ENCODE data around the gene TPGS1. TPM values are rescaled to one million over a fixed set of nuclear protein-coding genes. Genes with fewer than 3 reads are reported as not detected.
"Not testable (repeated sequence)": the region's sequence is repeated elsewhere in the genome, so short reads cannot be mapped to it uniquely, and the experiment has no call there.

Gene TPGS1
- total and polyA plus RNA-seq, 10 donors: 9.8 to 24.4 (median 19.5) TPM

DNA sequence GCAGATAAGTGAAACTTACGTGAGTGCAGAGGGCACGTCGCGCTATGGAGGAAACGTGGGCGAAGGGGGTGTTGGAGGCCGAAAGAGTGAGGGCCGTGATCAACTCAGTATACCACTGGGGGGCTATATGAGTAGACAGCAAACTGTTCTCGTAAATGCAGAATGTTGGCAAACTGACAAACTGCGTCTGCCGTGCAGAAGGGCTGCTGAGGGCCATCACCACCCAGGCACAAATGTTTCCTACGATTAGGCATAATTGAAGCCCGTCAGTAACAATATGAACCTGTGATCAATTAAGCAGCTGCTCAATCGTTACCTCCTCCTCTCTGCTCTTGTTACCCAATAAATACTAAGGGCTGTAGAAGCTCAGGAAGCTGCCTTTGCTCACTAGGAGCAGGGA lies 28.3 kb upstream of the TPGS1 start:
- Histone ChIP-seq H3K27ac (no peak overlapping the region), H3K9me3 (peaks cover 0 to 15% (median 0%) of the 10 kb centered on the region in 8 donors), H3K36me3 (no peaks in the 10 kb centered on the region), H3K4me1 (peaks cover 0 to 24% (median 9%) of the 10 kb centered on the region in 6 donors), H3K4me3 (no peak overlapping the region), H3K27me3 (replicated peaks in 1 of 7) (peaks cover 0 to 19% (median 0%) of the 10 kb centered on the region in 7 donors)
- intact Hi-C loops (cut with DNase I; ENCODE audit: low total_unique reads): no loop called here
- WGBS, 5 donors: 68 to 80% (median 77%) methylated on average over 14 of the region's 14 CpGs
- no peak for DNase-seq
- TF ChIP-seq, protein P1, sequence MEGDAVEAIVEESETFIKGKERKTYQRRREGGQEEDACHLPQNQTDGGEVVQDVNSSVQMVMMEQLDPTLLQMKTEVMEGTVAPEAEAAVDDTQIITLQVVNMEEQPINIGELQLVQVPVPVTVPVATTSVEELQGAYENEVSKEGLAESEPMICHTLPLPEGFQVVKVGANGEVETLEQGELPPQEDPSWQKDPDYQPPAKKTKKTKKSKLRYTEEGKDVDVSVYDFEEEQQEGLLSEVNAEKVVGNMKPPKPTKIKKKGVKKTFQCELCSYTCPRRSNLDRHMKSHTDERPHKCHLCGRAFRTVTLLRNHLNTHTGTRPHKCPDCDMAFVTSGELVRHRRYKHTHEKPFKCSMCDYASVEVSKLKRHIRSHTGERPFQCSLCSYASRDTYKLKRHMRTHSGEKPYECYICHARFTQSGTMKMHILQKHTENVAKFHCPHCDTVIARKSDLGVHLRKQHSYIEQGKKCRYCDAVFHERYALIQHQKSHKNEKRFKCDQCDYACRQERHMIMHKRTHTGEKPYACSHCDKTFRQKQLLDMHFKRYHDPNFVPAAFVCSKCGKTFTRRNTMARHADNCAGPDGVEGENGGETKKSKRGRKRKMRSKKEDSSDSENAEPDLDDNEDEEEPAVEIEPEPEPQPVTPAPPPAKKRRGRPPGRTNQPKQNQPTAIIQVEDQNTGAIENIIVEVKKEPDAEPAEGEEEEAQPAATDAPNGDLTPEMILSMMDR (IDR thresholded peaks at IDR 0.05 in 8 of 11, conservative IDR thresholded peaks at IDR 0.05 in 3 of 11): no peak
- TF ChIP-seq POLR2AphosphoS5 (IDR thresholded peaks at IDR 0.05): no peak
- no peak for TF ChIP-seq POLR2A (IDR thresholded peaks at IDR 0.05)

DNA sequence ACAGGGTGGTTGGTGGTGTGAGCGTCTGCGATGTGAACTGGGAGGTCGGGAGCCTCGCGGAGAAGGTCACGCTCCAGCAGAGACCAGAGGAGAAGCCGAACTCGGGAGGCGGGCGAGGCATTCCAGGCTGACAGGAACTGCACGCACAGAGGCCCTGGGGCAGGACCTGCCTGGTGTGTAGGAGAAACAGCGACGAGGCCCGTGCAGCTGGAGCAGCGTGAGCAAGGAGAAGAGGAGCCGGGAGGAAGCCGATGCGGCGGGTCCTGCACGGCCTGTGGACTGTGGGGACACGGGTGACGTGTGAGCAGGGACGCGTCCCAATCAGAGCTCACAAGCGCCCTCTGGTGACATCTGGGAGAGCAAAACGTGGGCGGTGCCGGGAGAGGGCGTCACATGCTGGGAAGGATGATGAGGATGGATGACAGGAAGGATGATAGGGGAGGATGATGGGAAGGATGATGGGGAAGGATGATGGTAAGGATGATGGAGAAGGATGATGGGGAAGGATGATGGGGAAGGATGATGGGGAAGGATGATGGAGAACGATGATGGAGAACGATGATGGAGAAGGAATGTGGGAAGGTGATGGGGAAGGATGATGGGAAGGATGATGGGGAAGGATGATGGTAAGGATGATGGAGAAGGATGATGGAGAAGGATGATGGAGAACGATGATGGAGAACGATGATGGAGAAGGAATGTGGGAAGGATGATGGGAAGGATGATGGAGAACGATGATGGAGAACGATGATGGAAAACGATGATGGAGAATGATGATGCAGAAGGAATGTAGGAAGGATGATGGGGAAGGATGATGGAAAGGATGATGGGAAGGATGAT lies 27.1 kb upstream of the TPGS1 start:
- H3K9me3 ChIP-seq: peaks cover 0 to 15% (median 0%) of the 10 kb centered on the region in 8 donors
- peaks cover 0 to 17% (median 0%) of the 10 kb centered on the region in 7 donors for H3K27me3 ChIP-seq (replicated peaks in 1 of 7)
- peak; percentile 81 for DNase-seq
- H3K4me1 ChIP-seq: peaks cover 0 to 13% (median 7%) of the 10 kb centered on the region in 6 donors
- no peaks in the 10 kb centered on the region for H3K36me3 ChIP-seq
- peak overlapping the region in 1 of 8 donors; percentile 34 for H3K4me3 ChIP-seq
- peak overlapping the region in 3 of 8 donors; percentile 39 to 54 (median 50) for H3K27ac ChIP-seq
- WGBS, 5 donors: 30 to 37% (median 34%) methylated on average over 36 of the region's 36 CpGs
- TF ChIP-seq, protein P1 (IDR thresholded peaks at IDR 0.05 in 8 of 11, conservative IDR thresholded peaks at IDR 0.05 in 3 of 11): peak; percentile 15 to 70 (median 51)
- peak; percentile 55 to 75 (median 66) for TF ChIP-seq POLR2AphosphoS5 (IDR thresholded peaks at IDR 0.05)
- TF ChIP-seq POLR2A (IDR thresholded peaks at IDR 0.05): no peak
- intact Hi-C loops (cut with DNase I; ENCODE audit: low total_unique reads): no loop called here

DNA sequence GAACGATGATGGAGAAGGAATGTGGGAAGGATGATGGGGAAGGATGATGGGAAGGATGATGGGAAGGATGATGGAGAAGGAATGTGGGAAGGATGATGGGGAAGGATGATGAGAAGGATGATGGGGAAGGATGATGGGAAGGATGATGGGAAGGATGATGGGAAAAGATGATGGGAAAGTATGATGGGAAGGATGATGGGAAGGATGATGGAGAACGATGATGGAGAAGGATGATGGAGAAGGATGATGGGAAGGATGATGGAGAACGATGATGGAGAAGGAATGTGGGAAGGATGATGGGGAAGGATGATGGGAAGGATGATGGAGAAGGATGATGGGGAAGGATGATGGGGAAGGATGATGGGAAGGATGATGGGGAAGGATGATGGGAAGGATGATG lies 26.2 kb upstream of the TPGS1 start:
- intact Hi-C loops (cut with DNase I; ENCODE audit: low total_unique reads); H3K4me1 ChIP-seq; H3K27ac ChIP-seq; DNase-seq; H3K4me3 ChIP-seq; H3K36me3 ChIP-seq: not testable (repeated sequence)
- Histone ChIP-seq H3K9me3 (peaks cover 0 to 15% (median 0%) of the 10 kb centered on the region in 8 donors), H3K27me3 (replicated peaks in 1 of 7) (peaks cover 0 to 19% (median 5%) of the 10 kb centered on the region in 7 donors)
- 91 to 98% (median 96%) methylated on average over 3 of the region's 3 CpGs for WGBS, 5 donors

DNA sequence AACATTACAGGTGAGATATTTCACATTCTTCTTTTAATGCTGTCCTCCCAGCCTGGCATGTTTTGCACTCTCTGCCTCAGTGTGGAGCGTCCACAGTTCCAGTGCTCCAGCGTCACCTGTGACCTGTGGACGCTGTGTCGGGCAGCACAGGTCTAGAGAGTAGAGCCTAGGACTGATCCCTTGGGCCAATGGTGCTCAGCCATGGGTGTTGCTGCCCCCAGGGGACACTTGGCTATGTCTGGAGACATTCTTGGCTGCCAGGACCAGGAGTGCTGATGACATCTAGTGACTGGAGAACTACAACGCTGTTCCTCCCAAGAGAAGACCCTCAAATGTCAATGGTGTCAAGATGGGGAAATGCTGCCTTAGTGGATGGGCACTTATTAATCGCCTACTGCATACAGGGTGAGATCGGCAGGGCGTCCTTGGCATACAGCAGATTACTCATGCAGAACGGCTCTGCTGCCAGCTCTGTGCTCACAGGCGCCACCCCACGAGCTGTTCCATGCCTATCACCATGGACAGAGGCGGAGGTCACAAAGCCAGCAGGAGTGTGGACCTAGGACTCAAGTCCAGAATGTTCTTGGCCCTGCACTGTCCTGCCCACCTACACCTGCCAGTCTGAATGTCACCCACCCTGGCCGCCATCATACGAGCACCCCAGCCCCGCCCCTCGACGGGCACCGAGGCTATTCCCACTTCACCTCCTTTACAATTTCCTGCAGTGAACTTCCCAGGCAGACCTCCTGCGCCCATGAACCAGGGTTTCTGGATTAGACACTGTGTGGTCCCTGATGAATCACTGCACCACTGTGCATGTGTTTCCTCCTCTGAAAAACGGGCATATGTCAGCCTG lies 24.9 kb upstream of the TPGS1 start:
- 54 to 64% (median 62%) methylated on average over 19 to 20 of the region's 20 CpGs for WGBS, 5 donors
- peak; percentile 55 for DNase-seq
- Histone ChIP-seq H3K9me3 (peaks cover 0 to 15% (median 0%) of the 10 kb centered on the region in 8 donors), H3K4me3 (no peak overlapping the region), H3K36me3 (no peaks in the 10 kb centered on the region), H3K27me3 (replicated peaks in 1 of 7) (peaks cover 0 to 23% (median 5%) of the 10 kb centered on the region in 7 donors), H3K4me1 (peaks cover 0 to 9% (median 5%) of the 10 kb centered on the region in 6 donors), H3K27ac (peak overlapping the region in 1 of 8 donors; percentile 11)
- intact Hi-C loops (cut with DNase I; ENCODE audit: low total_unique reads): no loop called here
- TF ChIP-seq POLR2AphosphoS5 (IDR thresholded peaks at IDR 0.05) (no peak), POLR2A (IDR thresholded peaks at IDR 0.05) (no peak)
- TF ChIP-seq, protein P1 (IDR thresholded peaks at IDR 0.05 in 8 of 11, conservative IDR thresholded peaks at IDR 0.05 in 3 of 11): no peak
